Adrenal gland (tissue), 5 donors: Measurements from ENCODE around the gene PPM1M.

ENCODE experiments used
- CTCF ChIP-seq, 6 experiments: fragments of 450-650 bp in 4 of 6; fragments of 200-600 bp in 2 of 6; sonication (generic) in 1 of 6; IDR thresholded peaks; 1 replicate in 5 of 6; 2 replicates in 1 of 6; pipeline versions ENCODE4 v1.5.1 to v1.8.0; 2016 to 2021; ENCODE audit warnings: antibody characterized with exemption in 6 of 6, mild to moderate bottlenecking in 2 of 6, moderate library complexity in 1 of 6
- POLR2A ChIP-seq, 2 donors: fragments of 450-650 bp; IDR thresholded peaks; one replicate each; pipeline ENCODE4 v1.6.1; 2017; ENCODE audit warnings: antibody characterized with exemption in 2 of 2, mild to moderate bottlenecking in 2 of 2, moderate library complexity in 1 of 2
- donor health status: DM: no; HTN: no; CAD: no.

GRCh38 chr3:52295671-52296208, 50.2 kb downstream of the PPM1M start:
- TF ChIP-seq CTCF (IDR thresholded peaks at IDR 0.05), result no peak
- TF ChIP-seq POLR2A (IDR thresholded peaks at IDR 0.05), result no peak
